ENCODE data around the gene TENT4B.
"Not testable (repeated sequence)": the region's sequence is repeated elsewhere in the genome, so short reads cannot be mapped to it uniquely, and the experiment has no call there.

The TENT4B gene

DNA sequence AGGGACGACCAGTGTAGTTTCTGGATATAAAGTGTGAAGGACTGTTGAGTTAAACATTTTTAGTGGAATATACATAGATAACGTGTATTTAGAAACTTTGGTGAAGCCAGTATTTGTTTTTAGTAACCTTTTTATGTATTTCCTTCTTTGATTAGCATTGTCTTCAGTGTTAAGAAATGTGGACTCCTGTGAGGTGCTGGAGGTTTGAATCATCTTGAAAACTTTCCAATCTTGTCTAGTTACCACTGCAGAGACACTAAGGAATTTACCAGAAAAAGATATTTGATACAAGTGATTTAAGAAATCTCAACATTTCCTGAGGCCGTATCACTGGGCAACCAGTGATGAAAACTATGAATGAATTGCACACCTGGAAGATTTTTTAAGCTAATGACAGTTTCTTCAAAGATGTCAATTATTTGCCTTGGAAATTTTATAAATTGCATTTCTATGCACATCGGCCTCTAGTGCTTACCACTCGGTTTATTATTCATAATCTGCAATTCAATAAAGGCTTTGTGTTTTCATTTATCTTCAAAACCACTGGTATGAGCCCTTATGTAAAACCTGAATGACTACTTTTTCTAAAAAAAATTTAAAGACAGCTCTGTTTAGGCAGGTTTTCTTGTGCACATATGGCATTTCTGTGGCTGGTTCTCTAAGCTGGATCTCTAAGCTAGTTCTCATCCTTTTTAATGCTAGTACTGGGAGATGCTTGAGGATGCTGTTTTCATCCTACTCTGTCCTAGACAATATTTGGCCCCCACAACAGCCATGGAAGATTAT is 81.9 kb downstream of the TENT4B start:
- no peak for DNase-seq (ENCODE audit: low spot score)

GRCh38 chr16:50235581-50235980 is 82.5 kb downstream of the TENT4B start:
- no peak for DNase-seq (ENCODE audit: low spot score)

DNA sequence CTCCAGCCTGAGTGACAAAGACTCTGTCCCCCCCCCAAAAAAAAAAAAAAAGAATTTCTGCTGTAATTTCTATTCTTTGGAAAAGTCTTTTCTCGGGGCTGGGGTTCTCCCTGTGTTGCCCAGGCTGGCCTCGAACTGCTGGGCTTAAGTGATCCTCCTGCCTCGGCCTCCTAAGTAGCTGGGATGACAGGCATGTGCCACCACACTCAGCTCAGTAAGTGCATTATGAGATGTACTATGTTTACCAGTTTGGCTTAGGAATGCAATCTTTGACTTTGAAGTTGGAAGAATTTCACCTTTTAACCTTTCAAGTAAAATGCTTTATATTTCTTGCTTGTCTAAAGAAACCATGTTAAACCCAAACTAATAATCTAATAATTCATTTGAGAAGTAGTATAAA is 85.2 kb downstream of the TENT4B start:
- DNase-seq (ENCODE audit: low spot score), result no peak

DNA sequence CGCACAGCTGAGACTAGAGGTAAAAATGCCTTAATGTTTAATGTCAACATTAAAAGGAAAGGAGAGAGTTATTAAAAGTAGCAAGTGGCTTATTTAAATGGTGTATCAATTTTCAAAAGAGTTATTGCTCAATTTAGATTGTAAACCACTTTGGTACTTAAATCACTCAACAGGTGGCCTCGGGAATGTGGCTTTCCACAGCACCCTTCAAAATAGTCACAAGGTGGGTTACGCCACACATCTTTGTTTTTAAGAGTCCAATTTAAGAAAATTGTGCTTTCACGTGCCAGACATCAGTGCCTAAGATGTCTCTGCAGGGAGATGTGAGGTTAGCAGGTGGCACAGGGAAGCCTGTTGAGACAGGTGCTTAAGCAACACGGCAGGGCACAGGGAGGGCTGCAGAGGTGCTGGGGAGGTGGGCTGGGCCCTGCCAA is 85.8 kb downstream of the TENT4B start:
- no peak for DNase-seq (ENCODE audit: low spot score)

GRCh38 chr16:50243024-50243423 is 89.9 kb downstream of the TENT4B start:
- DNase-seq (ENCODE audit: low spot score), result not testable (repeated sequence)

DNA sequence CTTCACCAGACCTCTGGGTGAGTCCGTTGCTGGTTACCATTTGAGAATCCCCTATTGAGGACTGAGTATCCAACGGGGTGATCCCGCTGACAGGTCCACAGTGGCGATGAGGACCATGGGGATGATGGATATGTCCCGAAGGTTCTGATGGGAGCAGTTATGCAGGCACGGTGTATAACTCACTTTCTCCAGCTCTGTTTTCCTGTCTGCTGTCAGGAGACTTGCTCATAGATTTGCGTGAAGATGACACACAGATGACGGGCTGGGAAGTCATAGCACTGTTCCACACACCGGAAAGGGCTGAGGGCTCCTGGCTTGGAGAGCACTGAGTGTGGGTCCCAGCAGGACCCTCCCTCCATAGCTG is 91.0 kb downstream of the TENT4B start:
- no peak for DNase-seq (ENCODE audit: low spot score)

GRCh38 chr16:50244504-50245416 is 91.7 kb downstream of the TENT4B start:
- DNase-seq (ENCODE audit: low spot score), result no peak

DNA sequence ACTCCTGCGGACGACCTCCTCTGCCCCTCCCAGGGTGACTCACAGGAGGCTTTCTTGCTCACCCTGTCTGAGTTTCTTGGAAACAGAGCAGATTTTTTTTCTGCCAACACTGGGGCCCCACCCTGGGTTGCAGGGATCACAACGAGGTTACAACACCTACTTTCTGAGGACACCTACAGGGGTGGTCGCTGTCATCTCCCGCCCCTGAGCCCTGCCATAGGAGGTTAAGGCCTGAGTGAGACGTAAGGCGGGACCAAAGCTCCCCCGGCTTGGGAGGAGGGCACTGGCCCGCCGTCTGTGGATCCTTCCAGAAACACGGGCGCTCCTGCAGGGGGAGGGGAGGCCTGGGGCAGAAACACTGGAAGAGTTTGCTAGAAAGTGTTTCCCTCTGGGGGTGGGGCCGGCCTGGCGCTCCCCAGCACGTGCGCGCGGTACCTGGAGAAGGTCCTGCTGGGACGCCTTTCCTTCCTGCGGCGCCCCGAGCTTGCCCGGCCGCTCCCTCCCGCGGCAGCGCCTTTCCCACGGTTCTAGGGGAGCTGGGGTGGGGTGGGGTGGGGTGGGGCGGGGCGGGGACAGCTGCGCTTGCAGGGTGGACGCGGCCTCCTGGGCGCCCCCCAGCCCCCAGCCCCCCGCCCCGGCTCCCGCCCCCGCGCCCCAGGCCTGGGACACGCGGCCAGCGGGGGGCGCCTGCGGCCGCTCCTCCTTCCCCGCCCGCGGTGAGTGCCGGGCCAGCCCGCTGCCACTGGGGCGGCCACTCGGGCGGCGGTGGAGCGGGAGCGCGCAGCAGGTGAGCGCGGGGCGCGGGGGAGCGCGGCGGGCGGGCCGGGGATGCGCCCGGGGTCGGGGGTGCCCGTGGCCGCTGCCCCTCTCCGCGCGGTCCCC is 92.6 kb downstream of the TENT4B start:
- DNase-seq (ENCODE audit: low spot score), result peak; percentile 75

GRCh38 chr16:50246299-50247122 is 93.4 kb downstream of the TENT4B start:
- no peak for DNase-seq (ENCODE audit: low spot score)

DNA sequence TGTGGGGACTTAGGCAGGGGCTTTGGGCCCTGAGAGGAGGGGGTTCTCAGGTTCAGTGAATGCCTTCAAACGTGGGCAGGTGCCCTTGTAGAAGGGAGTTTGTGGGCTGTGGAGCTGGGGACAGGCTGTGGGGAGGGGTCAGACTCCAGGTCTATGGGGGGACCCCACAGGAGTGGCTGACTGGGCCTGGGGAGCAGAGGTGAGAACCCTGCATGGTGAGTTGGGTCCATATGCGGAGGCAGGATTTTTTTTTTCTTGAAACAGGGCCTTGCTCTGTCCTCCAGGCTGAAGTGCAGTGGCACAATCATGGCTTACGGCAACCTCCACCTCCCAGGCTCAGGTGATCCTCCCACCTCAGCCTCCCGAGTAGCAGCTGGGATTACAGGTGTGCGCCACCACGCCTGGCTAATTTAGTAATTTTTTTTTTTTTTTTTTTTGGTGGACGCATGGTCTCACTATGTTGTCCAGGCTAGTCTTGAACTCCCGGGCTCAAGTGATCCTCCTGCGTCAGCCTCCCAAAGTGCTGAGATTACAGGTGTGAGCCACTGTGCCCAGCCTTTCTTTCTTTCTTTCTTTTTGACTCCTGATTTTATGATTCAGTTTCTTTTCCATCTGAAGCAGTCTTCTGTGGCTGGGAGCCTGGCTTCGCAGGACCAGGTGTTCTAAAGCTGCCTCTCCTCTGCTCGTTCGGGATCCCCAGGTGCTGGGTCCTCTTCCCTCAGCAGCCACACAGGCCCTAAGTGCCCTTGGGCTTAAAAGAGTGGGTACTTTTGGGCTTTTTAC is 94.2 kb downstream of the TENT4B start:
- no peak for DNase-seq (ENCODE audit: low spot score)

DNA sequence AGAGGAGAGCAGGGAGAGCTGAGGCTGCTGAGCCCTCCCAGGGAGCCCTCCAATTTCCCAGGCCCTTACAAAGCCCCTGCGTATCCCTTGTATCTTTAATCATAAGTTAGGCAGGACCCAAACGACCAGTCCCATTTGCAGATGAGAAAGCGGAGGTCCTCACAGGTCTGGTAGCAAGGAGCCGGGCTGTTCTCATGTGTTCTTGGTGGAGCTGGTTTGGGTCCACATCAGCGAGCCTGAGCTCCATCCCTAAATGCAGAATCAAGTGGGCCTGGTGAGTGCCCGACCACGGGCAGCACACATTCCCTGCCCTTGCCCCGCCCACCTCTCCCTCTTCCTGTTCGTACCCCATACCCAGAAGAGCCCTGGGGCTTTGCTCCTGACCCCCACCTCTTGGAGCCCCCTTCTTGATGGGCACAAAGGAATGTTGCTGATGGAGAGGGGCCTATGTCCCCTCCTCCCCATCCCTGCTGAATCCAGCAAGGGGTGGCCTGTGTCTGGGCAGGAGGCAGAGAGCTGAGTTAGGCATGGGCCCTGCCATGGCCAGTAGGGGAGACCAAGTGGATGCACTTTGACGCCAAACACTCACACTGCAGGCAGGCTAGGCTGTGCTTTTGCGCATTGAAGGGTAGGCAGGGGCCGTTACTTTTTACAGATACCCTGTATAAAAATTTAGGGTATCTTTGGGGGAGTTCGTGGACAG is 95.0 kb downstream of the TENT4B start:
- DNase-seq (ENCODE audit: low spot score), result no peak

- DNase-seq (ENCODE audit: low spot score), result no peak
Measured at GRCh38 chr16:50248845-50249244, 95.7 kb downstream of the TENT4B start.

GRCh38 chr16:50251375-50252081 is 98.4 kb downstream of the TENT4B start:
- DNase-seq (ENCODE audit: low spot score), result no peak

DNA sequence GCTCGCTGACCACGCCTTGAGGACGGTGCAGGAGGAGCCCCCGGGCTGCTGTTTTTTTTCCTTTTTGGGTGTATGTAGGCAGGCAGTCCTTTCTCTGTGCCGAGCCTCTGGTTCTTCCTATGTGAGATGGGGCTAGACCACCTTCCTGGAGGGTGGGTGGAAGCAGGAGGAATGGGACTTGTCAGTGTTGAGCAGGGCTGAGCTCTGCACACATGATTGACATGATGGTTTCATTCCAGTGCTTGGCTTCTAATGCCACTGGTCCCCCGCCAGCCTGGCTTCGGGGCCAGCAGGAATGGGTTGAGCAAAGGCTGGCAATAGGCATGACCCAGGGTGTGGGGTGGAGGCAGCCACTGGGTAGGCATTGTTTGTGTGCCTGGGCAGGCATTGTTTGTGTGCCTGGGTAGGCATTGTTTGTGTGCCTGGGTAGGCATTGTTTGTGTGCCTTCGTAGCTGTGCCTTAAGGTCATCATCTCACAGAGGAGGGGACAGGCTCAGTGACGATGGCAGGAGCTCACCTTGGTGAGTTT is 99.0 kb downstream of the TENT4B start:
- no peak for DNase-seq (ENCODE audit: low spot score)

DNA sequence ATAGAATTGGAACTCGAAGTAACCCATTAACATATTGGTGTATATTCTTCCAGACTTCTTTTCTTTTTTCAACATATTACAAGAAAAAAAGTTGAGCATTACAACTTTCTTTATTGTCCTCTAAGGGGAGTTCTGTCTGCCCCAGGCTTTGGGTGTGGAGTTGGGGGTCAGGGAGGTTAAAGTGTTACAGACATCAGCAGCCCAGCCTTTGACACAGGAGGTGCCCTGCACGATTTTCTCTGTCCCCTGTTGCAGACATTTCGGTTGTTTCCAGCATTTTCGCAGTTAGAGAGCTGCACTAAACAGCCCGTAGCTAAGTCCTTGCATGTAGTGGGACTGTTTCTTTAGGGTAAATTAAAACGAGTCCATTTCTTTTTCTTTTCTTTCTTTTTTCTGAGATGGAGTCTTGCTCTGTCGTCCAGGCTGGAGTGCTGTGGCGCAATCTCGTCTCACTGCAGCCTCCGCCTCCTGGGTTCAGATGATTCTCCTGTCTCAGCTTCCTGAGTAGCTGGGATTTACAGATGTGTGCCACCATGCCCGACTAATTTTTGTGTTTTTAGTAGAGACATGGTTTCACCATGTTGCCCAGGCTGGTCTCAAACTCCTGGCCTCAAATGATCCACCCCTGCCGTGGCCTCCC is 99.9 kb downstream of the TENT4B start:
- no peak for DNase-seq (ENCODE audit: low spot score)

GRCh38 chr16:50253514-50253910 is 100.4 kb downstream of the TENT4B start:
- DNase-seq (ENCODE audit: low spot score), result no peak

GRCh38 chr16:50254072-50254471 is 101.0 kb downstream of the TENT4B start:
- DNase-seq (ENCODE audit: low spot score), result no peak

DNA sequence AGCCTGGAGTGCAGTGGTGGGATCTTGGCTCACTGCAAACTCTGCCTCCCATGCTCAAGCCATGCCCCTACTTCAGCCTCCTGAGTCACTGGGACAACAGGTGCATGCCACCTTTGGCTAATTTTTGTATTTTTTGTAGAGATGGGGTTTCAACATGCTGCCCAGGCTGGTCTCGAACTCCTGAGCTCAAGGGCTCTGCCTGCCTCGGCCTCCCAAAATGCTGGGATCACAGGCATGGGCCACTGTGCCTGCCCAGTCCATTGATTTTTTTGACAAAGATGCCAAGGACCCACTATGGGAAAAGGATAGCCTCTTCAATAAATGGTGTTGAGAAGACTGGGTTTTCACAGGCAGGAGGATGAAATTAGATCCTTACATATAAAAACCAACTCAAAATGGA is 102.4 kb downstream of the TENT4B start:
- no peak for DNase-seq (ENCODE audit: low spot score)

Measured in germinal center (tissue), 1 donor.